ENCODE results near the gene OXSM. TPM values are rescaled to one million over a fixed set of nuclear protein-coding genes. Genes with fewer than 3 reads are reported as not detected.

Gene OXSM
- total and polyA plus RNA-seq, 2 donors (not counting 1 experiment from before 2014, with no cell fraction given), result 9.9 to 14.9 TPM

DNA sequence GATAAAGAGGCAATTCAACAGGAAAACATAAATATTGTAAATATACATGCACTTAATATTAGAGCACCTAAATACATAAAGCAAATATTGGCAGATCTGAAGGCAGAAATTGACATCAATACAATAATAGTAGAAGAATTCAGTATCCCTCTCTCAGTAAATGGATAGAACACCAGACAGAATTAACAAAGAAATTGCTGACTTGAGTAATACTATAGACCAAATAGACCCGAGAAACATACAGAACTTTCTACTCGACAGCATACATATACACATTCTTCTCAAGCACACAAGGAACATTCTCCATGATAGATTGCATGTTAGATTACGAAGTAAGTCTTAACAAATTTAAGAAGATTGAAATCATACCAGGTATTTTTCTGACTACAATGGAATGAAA, 50.2 kb downstream of the OXSM start:
- no peaks in the 10 kb centered on the region for H4K20me1 ChIP-seq (ENCODE audit: control insufficient read depth, extremely low read depth, insufficient read depth, low read length)
- DNase-seq (ENCODE audit: low read depth in 2 of 2), result no peak
- no peaks in the 10 kb centered on the region for H3K79me2 ChIP-seq (ENCODE audit: control insufficient read depth, insufficient read depth, low read length)
- no peak overlapping the region for H2AFZ ChIP-seq (ENCODE audit: low read length)
- H3K4me2 ChIP-seq (ENCODE audit: extremely low read depth, insufficient read depth, low read length), result no peak overlapping the region
- no peaks in the 10 kb centered on the region for H3K4me1 ChIP-seq (ENCODE audit: control insufficient read depth, extremely low read depth, insufficient read depth, low read length)
- H3K27ac ChIP-seq (ENCODE audit: insufficient read depth, low read length), result no peak overlapping the region
- no peaks in the 10 kb centered on the region for H3K36me3 ChIP-seq (ENCODE audit: control insufficient read depth, insufficient read depth, low read length)
- no peak overlapping the region for H3K9ac ChIP-seq (ENCODE audit: insufficient read depth, low read length)
- TF ChIP-seq EZH2 (IDR thresholded peaks at IDR 0.05; ENCODE audit: low read length, missing control alignments), result no peak
- TF ChIP-seq, protein P1, sequence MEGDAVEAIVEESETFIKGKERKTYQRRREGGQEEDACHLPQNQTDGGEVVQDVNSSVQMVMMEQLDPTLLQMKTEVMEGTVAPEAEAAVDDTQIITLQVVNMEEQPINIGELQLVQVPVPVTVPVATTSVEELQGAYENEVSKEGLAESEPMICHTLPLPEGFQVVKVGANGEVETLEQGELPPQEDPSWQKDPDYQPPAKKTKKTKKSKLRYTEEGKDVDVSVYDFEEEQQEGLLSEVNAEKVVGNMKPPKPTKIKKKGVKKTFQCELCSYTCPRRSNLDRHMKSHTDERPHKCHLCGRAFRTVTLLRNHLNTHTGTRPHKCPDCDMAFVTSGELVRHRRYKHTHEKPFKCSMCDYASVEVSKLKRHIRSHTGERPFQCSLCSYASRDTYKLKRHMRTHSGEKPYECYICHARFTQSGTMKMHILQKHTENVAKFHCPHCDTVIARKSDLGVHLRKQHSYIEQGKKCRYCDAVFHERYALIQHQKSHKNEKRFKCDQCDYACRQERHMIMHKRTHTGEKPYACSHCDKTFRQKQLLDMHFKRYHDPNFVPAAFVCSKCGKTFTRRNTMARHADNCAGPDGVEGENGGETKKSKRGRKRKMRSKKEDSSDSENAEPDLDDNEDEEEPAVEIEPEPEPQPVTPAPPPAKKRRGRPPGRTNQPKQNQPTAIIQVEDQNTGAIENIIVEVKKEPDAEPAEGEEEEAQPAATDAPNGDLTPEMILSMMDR (conservative IDR thresholded peaks at IDR 0.05 in 1 of 2, IDR thresholded peaks at IDR 0.05 in 1 of 2; ENCODE audit: low read depth in 1 of 2, low read length in 2 of 2), result no peak
- H3K4me3 ChIP-seq (replicated peaks in 1 of 4; ENCODE audit: control extremely low read depth in 1 of 4, insufficient read depth in 1 of 4, low read depth in 3 of 4, low read length in 4 of 4), result no peak overlapping the region
- H3K9me3 ChIP-seq (ENCODE audit: control insufficient read depth, insufficient read depth, low read depth, low read length), result no peaks in the 10 kb centered on the region
- H3K27me3 ChIP-seq (ENCODE audit: control insufficient read depth, insufficient read depth, low read length), result no peaks in the 10 kb centered on the region

- Histone ChIP-seq H3K4me2 (ENCODE audit: extremely low read depth, insufficient read depth, low read length) (no peak overlapping the region), H3K79me2 (ENCODE audit: control insufficient read depth, insufficient read depth, low read length) (no peaks in the 10 kb centered on the region), H2AFZ (ENCODE audit: low read length) (no peak overlapping the region), H3K36me3 (ENCODE audit: control insufficient read depth, insufficient read depth, low read length) (no peaks in the 10 kb centered on the region), H3K4me3 (replicated peaks in 1 of 4; ENCODE audit: control extremely low read depth in 1 of 4, insufficient read depth in 1 of 4, low read depth in 3 of 4, low read length in 4 of 4) (no peak overlapping the region), H4K20me1 (ENCODE audit: control insufficient read depth, extremely low read depth, insufficient read depth, low read length) (no peaks in the 10 kb centered on the region), H3K9me3 (ENCODE audit: control insufficient read depth, insufficient read depth, low read depth, low read length) (no peaks in the 10 kb centered on the region), H3K27me3 (ENCODE audit: control insufficient read depth, insufficient read depth, low read length) (no peaks in the 10 kb centered on the region), H3K9ac (ENCODE audit: insufficient read depth, low read length) (no peak overlapping the region), H3K27ac (ENCODE audit: insufficient read depth, low read length) (no peak overlapping the region), H3K4me1 (ENCODE audit: control insufficient read depth, extremely low read depth, insufficient read depth, low read length) (no peaks in the 10 kb centered on the region)
- peak in 1 of 2 donors; percentile 43 for DNase-seq (ENCODE audit: low read depth in 2 of 2)
- TF ChIP-seq, protein P1 (conservative IDR thresholded peaks at IDR 0.05 in 1 of 2, IDR thresholded peaks at IDR 0.05 in 1 of 2; ENCODE audit: low read depth in 1 of 2, low read length in 2 of 2), result peak in 1 of 2 donors; percentile 5
- TF ChIP-seq EZH2 (IDR thresholded peaks at IDR 0.05; ENCODE audit: low read length, missing control alignments), result no peak
These were observed 53.4 kb downstream of the OXSM start for GRCh38 chr3:25843332-25843731.

Other genes with a start within 250 kb of the OXSM start
- 66.8 and 71.2 TPM in 2 replicates for gene TOP2B, start 125.2 kb upstream of the OXSM start, total RNA-seq
- 53.5 and 56.2 TPM in 2 replicates for gene TOP2B, start 125.2 kb upstream of the OXSM start, polyA plus RNA-seq
- 32.1 and 34.0 TPM in 2 replicates for gene NGLY1, start 6.6 kb upstream of the OXSM start, total RNA-seq
- 10.8 and 11.6 TPM in 2 replicates for gene NGLY1, start 6.6 kb upstream of the OXSM start, polyA plus RNA-seq

All from fibroblast of lung (primary cell).